HepG2 (cell line): ENCODE measurements around the gene SLC12A1. TPM values are rescaled to one million over a fixed set of nuclear protein-coding genes. Genes with fewer than 3 reads are reported as not detected.

Source experiments
- BATF2 ChIP-seq: sonication (generic); formaldehyde crosslinking; IDR thresholded peaks from 2 replicates; pipeline ENCODE4 v1.8.0; 2022; ENCODE audit warnings: mild to moderate bottlenecking, missing genetic modification reagents, moderate library complexity
- BRF2 ChIP-seq: sonication (generic); formaldehyde crosslinking; IDR thresholded peaks from 2 replicates; pipeline ENCODE4 v1.8.1; 2022; ENCODE audit warnings: mild to moderate bottlenecking, missing genetic modification reagents
- CERS6 ChIP-seq: sonication (generic); formaldehyde crosslinking; IDR thresholded peaks from 2 replicates; pipeline ENCODE4 v1.5.0; 2020; ENCODE audit warnings: missing genetic modification reagents
- MED1 ChIP-seq: sonication (generic); formaldehyde crosslinking; IDR thresholded peaks from 2 replicates; pipeline ENCODE4 v1.4.0; 2020; ENCODE audit warnings: missing genetic modification reagents
- MTA3 ChIP-seq: sonication (generic); formaldehyde crosslinking; IDR thresholded peaks from 2 replicates; pipeline ENCODE4 v1.4.0; 2020; ENCODE audit warnings: missing genetic modification reagents
- SRY ChIP-seq: sonication (generic); formaldehyde crosslinking; IDR thresholded peaks from 2 replicates; pipeline ENCODE4 v1.8.0; 2022; ENCODE audit warnings: mild to moderate bottlenecking, missing genetic modification reagents
- TFDP1 ChIP-seq: IDR thresholded peaks from 2 replicates; pipeline ENCODE4 v1.6.1; 2016; ENCODE audit warnings: missing compliant biosample characterization, missing genetic modification reagents, borderline replicate concordance
- TGIF2 ChIP-seq: IDR thresholded peaks from 2 replicates; pipeline ENCODE4 v1.6.1; 2016; ENCODE audit warnings: control low read depth, missing compliant biosample characterization
- ZBTB46 ChIP-seq: sonication (generic); formaldehyde crosslinking; IDR thresholded peaks from 2 replicates; pipeline ENCODE4 v1.4.0; 2020; ENCODE audit warnings: mild to moderate bottlenecking, missing genetic modification reagents, borderline replicate concordance
- ZKSCAN5 ChIP-seq: sonication (generic); formaldehyde crosslinking; IDR thresholded peaks from 2 replicates; pipeline ENCODE4 v1.5.1; 2020; ENCODE audit warnings: mild to moderate bottlenecking, missing genetic modification reagents
- ZNF280B ChIP-seq: sonication (generic); formaldehyde crosslinking; IDR thresholded peaks from 2 replicates; pipeline ENCODE4 v1.5.0; 2020; ENCODE audit warnings: missing genetic modification reagents, mild to moderate bottlenecking, borderline replicate concordance
- ZNF512 ChIP-seq: sonication (generic); formaldehyde crosslinking; IDR thresholded peaks from 2 replicates; pipeline ENCODE4 v1.4.0; 2020; ENCODE audit warnings: mild to moderate bottlenecking, missing genetic modification reagents
- ZNF550 ChIP-seq: sonication (generic); formaldehyde crosslinking; IDR thresholded peaks from 2 replicates; pipeline ENCODE4 v1.4.0; 2020; ENCODE audit warnings: mild to moderate bottlenecking, missing genetic modification reagents, borderline replicate concordance
- ZNF607 ChIP-seq: sonication (generic); formaldehyde crosslinking; IDR thresholded peaks from 2 replicates; pipeline ENCODE4 v1.5.1; 2020; ENCODE audit warnings: missing genetic modification reagents, mild to moderate bottlenecking, borderline replicate concordance
- ZNF652 ChIP-seq: IDR thresholded peaks from 2 replicates; pipeline ENCODE4 v1.6.1; 2016; ENCODE audit warnings: low read depth, borderline replicate concordance
- ZNF747 ChIP-seq: sonication (generic); formaldehyde crosslinking; IDR thresholded peaks from 2 replicates; pipeline ENCODE4 v1.8.1; 2023; ENCODE audit warnings: missing genetic modification reagents, mild to moderate bottlenecking, borderline replicate concordance
- ZNF792 ChIP-seq: IDR thresholded peaks from 2 replicates; pipeline ENCODE4 v1.6.1; 2016
- polyA plus RNA-seq, 8 experiments: library from polyadenylated mRNA; depleted of rRNA in 3 of 8; stranded (reverse) in 7 of 8; unstranded in 1 of 8; fragments of >200 nt; fragmentation: Illumina TruSeq in 4 of 8; extraction: Trizol in 4 of 8; gene quantifications; 2 replicates each; pipeline versions ENCODE4 v1.2.1 to v1.2.3, GENCODE V29; 2011 to 2016; ENCODE audit warnings: low read depth in 4 of 8, missing spikeins in 1 of 8, mixed read lengths in 1 of 8; ENCODE audit not compliant: insufficient read depth in 1 of 8
- total RNA-seq, 5 experiments: library from RNA; depleted of rRNA; stranded (reverse); fragments of >200 nt; fragmentation: Illumina TruSeq; extraction: Trizol; gene quantifications; 2 replicates each; pipeline ENCODE4 v1.2.3, GENCODE V29; 2016; ENCODE audit warnings: low read depth in 1 of 5

The SLC12A1 gene
- total and polyA plus RNA-seq, 2 of the 13 experiments (the other 11 are each of a cell fraction or from before 2014, with no cell fraction given) = not detected

GRCh38 chr15:48331796-48332641, 125.9 kb downstream of the SLC12A1 start (continued):
- peak; percentile 96 for TF ChIP-seq TFDP1
- no peak for TF ChIP-seq CERS6 (CRISPR knock-in tag)
- TF ChIP-seq MTA3 (CRISPR knock-in tag) = no peak
- no peak for TF ChIP-seq MED1 (CRISPR knock-in tag)
- TF ChIP-seq ZNF747 = no peak
- peak; percentile 43; the same call in 1 of the 2 replicates for TF ChIP-seq ZNF280B (CRISPR knock-in tag)
- no peak for TF ChIP-seq ZBTB46
- no peak for TF ChIP-seq ZNF652 (CRISPR knock-in tag)
- TF ChIP-seq ZNF550 (CRISPR knock-in tag) = no peak
- TF ChIP-seq BRF2 (CRISPR knock-in tag) = no peak
- TF ChIP-seq TGIF2 = 0 out of 2 replicates have a peak, but pooled peaks have one; percentile 29
- TF ChIP-seq ZNF607 (CRISPR knock-in tag) = no peak
- TF ChIP-seq ZNF792 (CRISPR knock-in tag) = 0 out of 2 replicates have a peak, but pooled peaks have one; percentile 17
- TF ChIP-seq SRY (CRISPR knock-in tag) = no peak
- TF ChIP-seq ZKSCAN5 (CRISPR knock-in tag) = no peak
- no peak for TF ChIP-seq ZNF512 (CRISPR knock-in tag)
- TF ChIP-seq BATF2 (CRISPR knock-in tag) = 0 out of 2 replicates have a peak, but pooled peaks have one; percentile 50
- TF ChIP-seq, all 625 proteins: peak for 47
